LNCAP (cell line): Measurements from ENCODE around the gene ZBTB16.

ENCODE experiments used
- CTCF ChIP-seq: fragments of 450-650 bp; IDR thresholded peaks from 2 replicates; pipeline ENCODE4 v1.5.1; 2017; ENCODE audit warnings: mild to moderate bottlenecking

ZBTB16 gene

DNA sequence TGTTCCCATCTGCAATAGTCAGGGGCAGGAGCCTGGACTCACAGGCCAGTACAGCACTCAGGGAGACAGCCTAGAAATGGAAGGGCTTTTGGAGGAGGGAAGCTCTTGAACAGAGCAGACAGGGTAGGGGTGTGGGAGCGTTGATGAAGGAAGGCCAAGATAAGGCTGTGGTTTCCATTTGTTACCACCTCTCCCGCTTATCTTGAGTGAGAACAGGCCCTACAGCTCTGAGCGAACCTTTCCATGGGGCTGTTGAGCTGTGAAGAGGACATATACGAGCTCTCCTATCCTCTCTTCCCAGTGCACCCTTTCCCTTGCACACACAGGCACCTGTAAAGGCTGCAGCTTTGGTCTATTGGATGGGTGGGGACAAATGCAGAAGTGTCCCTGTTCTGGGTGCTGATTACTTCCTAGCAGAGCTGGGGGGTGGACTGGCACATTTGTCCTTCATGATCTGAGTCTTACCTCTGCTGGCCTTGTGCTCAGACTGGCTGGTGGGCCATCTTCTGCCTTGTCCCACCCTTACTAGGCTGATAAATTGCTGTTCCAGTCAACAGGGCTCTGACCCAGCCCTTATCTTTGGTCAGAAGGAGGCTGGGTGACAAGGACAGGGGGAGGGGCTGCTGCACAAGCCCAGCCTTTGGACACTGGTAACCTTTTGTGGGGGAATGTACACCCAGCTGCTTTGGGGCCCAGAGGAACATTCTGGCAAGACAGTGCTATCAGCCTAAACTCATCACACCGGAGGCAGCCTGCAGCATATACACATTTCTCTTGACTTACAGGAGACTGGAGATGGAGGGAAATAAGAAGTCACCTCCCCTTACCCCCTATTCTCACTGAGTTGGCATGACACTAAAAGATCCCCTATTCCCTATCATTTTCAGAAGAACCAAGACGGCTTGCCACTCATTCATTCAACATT lies 156.6 kb downstream of the ZBTB16 start:
- no peak for TF ChIP-seq CTCF

- no peak for TF ChIP-seq CTCF
These were observed 157.3 kb downstream of the ZBTB16 start for GRCh38 chr11:114216796-114217180.

DNA sequence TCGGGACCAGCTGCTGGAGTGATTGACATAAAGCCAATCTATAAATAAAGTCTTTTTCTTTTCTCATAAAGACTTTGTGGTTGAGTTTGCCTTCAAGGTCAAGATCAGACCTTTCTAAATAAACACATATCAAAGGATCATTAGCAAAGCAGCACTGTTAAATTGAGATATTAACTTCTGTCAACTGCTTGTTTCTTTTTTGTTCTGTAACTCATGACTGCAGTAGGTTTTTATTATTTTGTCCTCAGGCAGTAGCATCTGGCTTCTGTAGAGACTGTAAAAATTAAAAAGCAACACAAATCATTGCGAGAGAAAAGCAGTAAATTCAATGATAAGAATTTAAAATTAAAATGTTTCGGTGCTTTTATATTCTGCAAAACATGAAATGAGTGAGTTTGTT lies 159.0 kb downstream of the ZBTB16 start:
- no peak for TF ChIP-seq CTCF

DNA sequence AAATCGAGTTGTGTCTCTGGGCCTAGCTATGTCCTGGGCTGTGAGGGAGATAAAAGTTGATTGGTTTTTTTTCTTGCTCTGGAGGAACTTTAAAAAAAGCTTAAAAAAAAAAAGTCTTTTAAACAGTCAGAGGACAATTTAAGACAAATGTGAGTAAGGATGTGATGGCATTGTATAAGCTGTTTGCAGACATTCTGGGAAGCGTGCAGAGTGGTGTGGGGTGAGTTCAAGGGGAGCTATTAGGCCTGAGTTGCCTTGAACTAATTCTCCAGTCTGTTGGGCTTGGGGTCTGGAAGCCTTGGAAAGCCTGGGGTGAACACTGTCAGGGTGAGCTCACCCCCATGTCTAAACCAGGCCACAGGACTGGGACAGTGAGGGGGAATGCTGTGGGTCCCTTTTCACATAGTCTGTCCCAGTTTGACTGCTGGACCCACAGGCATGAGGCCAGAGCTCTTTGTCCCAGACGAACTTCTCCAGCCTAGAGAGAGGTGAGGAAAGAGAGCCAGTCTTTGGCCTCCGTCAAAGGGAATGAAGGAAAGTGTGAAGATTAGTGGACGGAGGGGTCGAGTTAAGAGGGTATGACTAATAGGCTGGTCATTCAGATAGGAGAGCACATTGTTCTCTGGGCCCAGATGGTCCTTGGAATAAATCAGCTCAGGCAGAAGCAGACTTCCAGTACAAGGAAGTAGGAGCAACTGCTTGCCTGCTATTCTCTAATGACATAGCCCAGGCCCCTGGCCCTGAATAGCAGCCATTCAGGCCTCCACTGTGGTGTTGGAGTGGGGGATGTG lies 160.2 kb downstream of the ZBTB16 start:
- TF ChIP-seq CTCF, result no peak

- no peak for TF ChIP-seq CTCF
These were observed 161.5 kb downstream of the ZBTB16 start for GRCh38 chr11:114221037-114221436.

DNA sequence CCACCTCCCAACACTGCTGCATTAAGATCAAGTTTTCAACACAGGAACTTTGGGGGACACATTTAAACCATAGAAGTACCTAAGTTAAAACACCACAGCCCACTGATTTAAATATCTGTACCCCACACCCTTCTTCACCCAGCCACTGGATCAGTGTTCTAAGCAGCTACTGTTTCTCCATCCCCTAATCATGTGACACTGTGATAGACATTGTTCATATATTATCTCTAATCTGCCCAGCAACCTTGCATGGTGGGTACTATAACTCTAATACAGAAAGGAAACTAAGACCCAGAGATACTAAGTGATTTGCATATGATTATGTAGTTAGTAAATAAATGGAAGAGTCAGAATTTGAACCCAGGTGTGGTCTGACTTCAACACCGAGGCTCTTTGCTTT lies 166.2 kb downstream of the ZBTB16 start:
- TF ChIP-seq CTCF, result no peak

GRCh38 chr11:114226356-114226755 lies 166.8 kb downstream of the ZBTB16 start:
- TF ChIP-seq CTCF, result no peak
